Measurements from ENCODE around the gene PDK2. TPM values are rescaled to one million over a fixed set of nuclear protein-coding genes. Genes with fewer than 3 reads are reported as not detected.

PDK2 gene
- total RNA-seq, 4 donors from 2014 or later = 42.2 to 72.7 (median 50.7) TPM

DNA sequence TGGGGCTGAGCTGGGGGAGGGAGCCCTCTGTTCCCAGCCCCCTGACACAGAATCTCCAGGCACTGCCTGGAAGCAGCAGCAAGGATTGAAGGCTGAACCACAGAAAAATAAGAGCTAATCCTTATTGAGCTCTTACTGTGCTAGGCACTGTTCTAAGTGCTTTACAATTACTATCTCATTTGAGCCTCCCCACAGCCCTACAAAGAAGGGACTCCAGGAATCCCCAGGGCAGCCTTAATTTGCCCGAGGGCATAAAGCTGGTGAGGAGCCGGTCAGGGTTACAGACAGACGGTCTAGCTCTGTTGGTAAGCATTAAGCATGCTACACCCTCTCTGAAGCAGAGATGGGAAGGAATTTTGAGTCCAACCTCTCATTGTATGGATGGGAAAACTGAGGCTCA, 27.8 kb downstream of the PDK2 start:
- TF ChIP-seq, protein P1, sequence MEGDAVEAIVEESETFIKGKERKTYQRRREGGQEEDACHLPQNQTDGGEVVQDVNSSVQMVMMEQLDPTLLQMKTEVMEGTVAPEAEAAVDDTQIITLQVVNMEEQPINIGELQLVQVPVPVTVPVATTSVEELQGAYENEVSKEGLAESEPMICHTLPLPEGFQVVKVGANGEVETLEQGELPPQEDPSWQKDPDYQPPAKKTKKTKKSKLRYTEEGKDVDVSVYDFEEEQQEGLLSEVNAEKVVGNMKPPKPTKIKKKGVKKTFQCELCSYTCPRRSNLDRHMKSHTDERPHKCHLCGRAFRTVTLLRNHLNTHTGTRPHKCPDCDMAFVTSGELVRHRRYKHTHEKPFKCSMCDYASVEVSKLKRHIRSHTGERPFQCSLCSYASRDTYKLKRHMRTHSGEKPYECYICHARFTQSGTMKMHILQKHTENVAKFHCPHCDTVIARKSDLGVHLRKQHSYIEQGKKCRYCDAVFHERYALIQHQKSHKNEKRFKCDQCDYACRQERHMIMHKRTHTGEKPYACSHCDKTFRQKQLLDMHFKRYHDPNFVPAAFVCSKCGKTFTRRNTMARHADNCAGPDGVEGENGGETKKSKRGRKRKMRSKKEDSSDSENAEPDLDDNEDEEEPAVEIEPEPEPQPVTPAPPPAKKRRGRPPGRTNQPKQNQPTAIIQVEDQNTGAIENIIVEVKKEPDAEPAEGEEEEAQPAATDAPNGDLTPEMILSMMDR (IDR thresholded peaks at IDR 0.05) = no peak
- no peak for DNase-seq (ENCODE audit: low spot score)
- no peak for ATAC-seq (ENCODE audit: low FRiP score)

DNA sequence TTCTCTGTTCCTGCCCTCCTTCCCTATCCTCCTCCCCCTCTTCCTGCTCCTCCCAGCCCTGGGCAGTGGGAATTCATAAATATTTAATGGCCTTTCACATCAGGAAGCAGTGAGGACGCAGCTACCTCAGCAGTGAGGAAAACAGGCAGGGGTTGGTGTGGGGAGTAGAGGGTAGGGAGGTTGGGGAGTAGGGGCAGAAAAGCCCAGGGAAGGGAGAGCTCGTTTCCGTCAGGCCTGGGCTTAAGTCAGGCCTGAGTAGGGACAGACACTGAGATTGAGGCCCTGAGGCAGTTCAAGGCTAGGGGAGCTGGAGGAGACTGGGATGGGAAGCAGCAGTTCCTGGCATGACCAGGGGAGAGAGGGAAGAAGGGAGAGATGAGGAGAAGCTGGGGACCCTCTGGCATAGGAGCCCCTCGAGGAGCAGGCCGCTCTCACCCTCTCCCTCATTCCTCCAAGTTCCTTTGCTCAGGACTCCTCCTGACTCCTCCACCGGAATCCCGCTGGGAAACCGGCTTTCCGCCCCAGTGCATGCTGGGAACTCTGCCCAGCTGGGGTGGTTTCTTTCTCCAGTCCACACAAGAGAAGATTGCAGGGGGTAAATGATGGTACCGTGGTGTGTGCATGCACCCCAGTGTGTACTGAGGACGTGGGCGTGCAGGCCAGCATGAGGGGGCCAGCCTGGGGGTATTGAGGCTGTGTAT, 28.6 kb downstream of the PDK2 start:
- DNase-seq (ENCODE audit: low spot score) = no peak
- ATAC-seq (ENCODE audit: low FRiP score) = no peak
- TF ChIP-seq, protein P1 (IDR thresholded peaks at IDR 0.05) = no peak

- ATAC-seq (ENCODE audit: low FRiP score) (no peak), DNase-seq (ENCODE audit: low spot score) (no peak)
- TF ChIP-seq, protein P1 (IDR thresholded peaks at IDR 0.05) = no peak
Observed at GRCh38 chr17:50125420-50125997, 30.4 kb downstream of the PDK2 start.

DNA sequence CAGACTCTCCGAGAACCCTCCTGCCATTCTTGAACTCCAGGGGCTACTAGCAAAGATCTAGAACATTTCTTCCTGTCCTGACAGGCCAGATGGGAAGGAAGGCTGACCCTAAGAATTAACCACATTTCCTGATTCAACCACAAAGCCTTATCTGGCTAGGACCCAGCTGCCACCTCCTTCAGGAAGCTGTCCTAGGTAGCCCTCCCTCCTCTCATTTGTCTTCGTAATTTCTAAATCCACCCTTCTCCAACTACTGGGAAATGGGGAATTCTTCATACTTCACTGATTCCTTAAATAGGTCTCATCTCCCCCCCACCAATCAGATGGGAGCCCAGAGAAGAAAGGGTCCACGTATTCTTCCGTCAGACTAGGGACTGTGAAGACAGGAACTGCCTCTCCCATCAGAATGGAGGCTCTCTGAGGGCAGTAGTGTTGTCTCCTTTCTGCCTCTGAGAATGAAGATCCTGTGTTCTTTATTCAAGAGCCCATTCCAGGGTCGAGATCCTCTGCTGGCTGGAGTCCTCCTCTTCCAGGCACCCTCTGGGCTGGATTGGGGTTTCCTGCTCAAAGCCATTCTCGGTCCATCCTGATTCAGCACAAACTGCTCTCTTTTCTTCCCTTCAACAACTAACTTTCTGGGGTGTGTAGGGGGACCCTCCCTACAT, 32.7 kb downstream of the PDK2 start:
- DNase-seq (ENCODE audit: low spot score) (no peak), ATAC-seq (ENCODE audit: low FRiP score) (no peak)
- TF ChIP-seq, protein P1 (IDR thresholded peaks at IDR 0.05) = no peak

DNA sequence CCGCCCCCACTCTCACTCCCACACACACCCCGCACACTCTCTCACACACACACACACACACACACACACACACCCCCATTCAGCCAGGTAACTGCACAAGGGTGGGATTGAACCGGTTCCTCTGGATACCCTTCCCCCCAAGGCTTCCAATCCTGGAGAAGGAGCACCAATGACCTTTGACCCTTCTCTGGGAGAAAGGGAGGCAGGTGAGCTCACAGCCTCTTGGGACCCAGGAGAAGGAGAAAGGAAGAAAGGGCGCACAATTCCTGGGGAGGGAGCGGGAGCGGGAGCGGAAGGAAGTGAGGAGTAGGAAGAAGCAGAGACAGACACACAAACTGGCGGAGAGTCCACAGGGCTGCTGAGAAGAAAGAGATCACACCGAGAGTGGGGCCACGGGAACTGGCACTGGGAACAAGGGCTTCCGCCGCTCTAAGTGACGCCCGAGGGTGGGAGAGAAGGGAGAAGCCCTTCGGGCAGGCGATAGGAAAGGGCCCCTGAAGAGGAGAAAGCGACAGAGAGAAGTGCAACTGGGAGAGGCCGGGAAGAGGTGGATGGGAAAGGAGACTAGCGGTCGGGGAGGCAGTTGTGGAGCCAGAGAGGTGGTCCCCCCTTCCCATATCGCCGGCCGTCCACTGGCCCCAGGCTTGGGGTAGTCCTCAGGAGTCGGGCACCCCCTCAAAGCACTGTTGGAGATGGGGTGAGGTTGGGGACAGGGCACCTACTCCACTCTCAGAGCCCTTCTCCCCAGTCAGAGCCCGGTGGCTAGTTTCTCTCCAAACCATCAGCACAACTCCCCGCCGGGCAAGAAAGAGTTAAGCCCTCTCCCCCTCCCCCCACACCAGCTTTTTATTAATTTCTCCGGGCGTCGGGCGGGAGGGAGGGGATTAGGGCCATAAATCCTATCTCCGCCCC, 33.5 kb downstream of the PDK2 start:
- TF ChIP-seq, protein P1 (IDR thresholded peaks at IDR 0.05) = no peak
- no peak for DNase-seq (ENCODE audit: low spot score)
- ATAC-seq (ENCODE audit: low FRiP score) = no peak

DNA sequence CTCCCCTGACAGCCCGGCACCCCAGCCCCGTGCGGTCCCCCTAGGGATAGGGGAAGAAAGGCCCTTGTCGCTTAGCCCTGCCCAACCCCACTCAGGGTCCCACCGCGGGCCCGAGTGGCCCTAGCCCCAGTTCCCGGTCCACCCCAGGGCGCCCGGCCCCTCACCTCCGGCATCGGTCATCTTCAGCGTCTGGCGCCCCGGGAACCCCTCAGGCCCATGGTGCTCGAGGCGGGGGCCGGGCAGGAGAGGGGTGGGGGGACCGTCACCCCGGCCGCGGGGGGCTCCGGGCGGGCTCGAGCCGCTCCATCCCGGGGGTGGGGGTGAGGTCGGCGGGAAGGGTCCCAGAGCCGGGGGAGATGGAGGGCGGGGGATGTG, 34.2 kb downstream of the PDK2 start:
- no peak for DNase-seq (ENCODE audit: low spot score)
- no peak for ATAC-seq (ENCODE audit: low FRiP score)
- TF ChIP-seq, protein P1 (IDR thresholded peaks at IDR 0.05) = no peak
